IMR-90 (cell line): ENCODE measurements around the gene DNAJC30.

Source experiments
- FOS ChIP-seq: fragments of 150-350 bp; IDR thresholded peaks from 2 replicates; pipeline ENCODE4 v1.6.1; 2016; ENCODE audit warnings: low read depth, low read length
- MAFK ChIP-seq: IDR thresholded peaks from 2 replicates; pipeline ENCODE4 v1.6.1; 2012; ENCODE audit warnings: low read depth, low read length, improper control_type of control experiment
- MAZ ChIP-seq: IDR thresholded peaks from 2 replicates; pipeline ENCODE4 v1.6.1; 2012; ENCODE audit warnings: low read depth, mild to moderate bottlenecking, low read length, improper control_type of control experiment, moderate library complexity, borderline replicate concordance
- MXI1 ChIP-seq: IDR thresholded peaks from 2 replicates; pipeline ENCODE4 v1.6.1; 2012; ENCODE audit warnings: low read depth, mild to moderate bottlenecking, low read length, moderate library complexity, borderline replicate concordance
- POLR2A ChIP-seq: IDR thresholded peaks from 2 replicates; pipeline ENCODE4 v1.6.1; 2012; ENCODE audit warnings: mild to moderate bottlenecking, low read depth, low read length
- RAD21 ChIP-seq: IDR thresholded peaks from 2 replicates; pipeline ENCODE4 v1.6.1; 2012; ENCODE audit warnings: low read length, improper control_type of control experiment
- RCOR1 ChIP-seq: IDR thresholded peaks from 2 replicates; pipeline ENCODE4 v1.6.1; 2012; ENCODE audit warnings: mild to moderate bottlenecking, low read length, improper control_type of control experiment; ENCODE audit not compliant: insufficient replicate concordance
- RFX5 ChIP-seq: IDR thresholded peaks from 2 replicates; pipeline ENCODE4 v1.8.0; 2012; ENCODE audit warnings: low read depth, mild to moderate bottlenecking, low read length, moderate library complexity
- TF ChIP-seq, protein P1 (sequence below): conservative IDR thresholded peaks from 2 replicates; pipeline ENCODE4 v1.5.1; 2012; ENCODE audit warnings: mild to moderate bottlenecking, low read depth, low read length, improper control_type of control experiment

DNA sequence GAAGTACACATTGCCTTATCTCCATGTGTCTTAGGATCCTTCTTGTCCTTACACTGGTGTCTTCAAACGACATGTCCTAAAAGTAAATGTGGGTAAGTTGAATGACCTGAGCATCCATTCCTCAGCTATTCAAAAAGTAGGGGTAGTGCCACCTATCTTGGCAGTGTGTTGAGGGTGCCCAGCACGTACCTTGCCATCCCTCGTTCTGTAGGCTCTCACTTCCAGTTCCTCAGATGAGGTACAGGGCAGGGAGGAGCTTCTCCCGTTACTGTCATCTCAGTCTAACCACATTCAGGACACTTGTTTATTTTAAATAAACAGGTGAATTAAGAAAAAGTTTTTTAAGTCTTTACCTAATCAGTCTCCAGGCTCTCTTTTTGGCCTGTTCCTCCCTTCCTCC lies 13.1 kb upstream of the DNAJC30 start:
- no peak for TF ChIP-seq POLR2A
- TF ChIP-seq, protein P1, sequence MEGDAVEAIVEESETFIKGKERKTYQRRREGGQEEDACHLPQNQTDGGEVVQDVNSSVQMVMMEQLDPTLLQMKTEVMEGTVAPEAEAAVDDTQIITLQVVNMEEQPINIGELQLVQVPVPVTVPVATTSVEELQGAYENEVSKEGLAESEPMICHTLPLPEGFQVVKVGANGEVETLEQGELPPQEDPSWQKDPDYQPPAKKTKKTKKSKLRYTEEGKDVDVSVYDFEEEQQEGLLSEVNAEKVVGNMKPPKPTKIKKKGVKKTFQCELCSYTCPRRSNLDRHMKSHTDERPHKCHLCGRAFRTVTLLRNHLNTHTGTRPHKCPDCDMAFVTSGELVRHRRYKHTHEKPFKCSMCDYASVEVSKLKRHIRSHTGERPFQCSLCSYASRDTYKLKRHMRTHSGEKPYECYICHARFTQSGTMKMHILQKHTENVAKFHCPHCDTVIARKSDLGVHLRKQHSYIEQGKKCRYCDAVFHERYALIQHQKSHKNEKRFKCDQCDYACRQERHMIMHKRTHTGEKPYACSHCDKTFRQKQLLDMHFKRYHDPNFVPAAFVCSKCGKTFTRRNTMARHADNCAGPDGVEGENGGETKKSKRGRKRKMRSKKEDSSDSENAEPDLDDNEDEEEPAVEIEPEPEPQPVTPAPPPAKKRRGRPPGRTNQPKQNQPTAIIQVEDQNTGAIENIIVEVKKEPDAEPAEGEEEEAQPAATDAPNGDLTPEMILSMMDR, result no peak
- no peak for TF ChIP-seq MAFK
- TF ChIP-seq RFX5, result no peak
- no peak for TF ChIP-seq RAD21
- no peak for TF ChIP-seq FOS
- TF ChIP-seq MXI1, result no peak
- TF ChIP-seq MAZ, result no peak
- no peak for TF ChIP-seq RCOR1
